Keratinocyte (primary cell): Measurements from ENCODE around the gene SMYD3.
"Not testable (repeated sequence)": the region's sequence is repeated elsewhere in the genome, so short reads cannot be mapped to it uniquely, and the experiment has no call there.

Source experiments
- EZH2 ChIP-seq: IDR thresholded peaks from one replicate; pipeline ENCODE4 v1.6.1; 2012; ENCODE audit warnings: inconsistent platforms, mild to moderate bottlenecking, low read length, moderate library complexity
- TF ChIP-seq, protein P1 (sequence below), 3 experiments: IDR thresholded peaks in 1 of 3; conservative IDR thresholded peaks in 1 of 3; optimal IDR thresholded peaks in 1 of 3; 2 replicates in 2 of 3; 3 replicates in 1 of 3; pipeline versions ENCODE3 to v1.5.1; 2011; ENCODE audit warnings: low read length in 3 of 3, mild to moderate bottlenecking in 3 of 3, moderate library complexity in 2 of 3, control low read depth in 1 of 3, inconsistent platforms in 1 of 3; ENCODE audit not compliant: insufficient read depth in 2 of 3; ENCODE audit errors: extremely low read depth in 1 of 3

GRCh38 chr1:246024118-246024517, 483.0 kb downstream of the SMYD3 start:
- TF ChIP-seq, protein P1, sequence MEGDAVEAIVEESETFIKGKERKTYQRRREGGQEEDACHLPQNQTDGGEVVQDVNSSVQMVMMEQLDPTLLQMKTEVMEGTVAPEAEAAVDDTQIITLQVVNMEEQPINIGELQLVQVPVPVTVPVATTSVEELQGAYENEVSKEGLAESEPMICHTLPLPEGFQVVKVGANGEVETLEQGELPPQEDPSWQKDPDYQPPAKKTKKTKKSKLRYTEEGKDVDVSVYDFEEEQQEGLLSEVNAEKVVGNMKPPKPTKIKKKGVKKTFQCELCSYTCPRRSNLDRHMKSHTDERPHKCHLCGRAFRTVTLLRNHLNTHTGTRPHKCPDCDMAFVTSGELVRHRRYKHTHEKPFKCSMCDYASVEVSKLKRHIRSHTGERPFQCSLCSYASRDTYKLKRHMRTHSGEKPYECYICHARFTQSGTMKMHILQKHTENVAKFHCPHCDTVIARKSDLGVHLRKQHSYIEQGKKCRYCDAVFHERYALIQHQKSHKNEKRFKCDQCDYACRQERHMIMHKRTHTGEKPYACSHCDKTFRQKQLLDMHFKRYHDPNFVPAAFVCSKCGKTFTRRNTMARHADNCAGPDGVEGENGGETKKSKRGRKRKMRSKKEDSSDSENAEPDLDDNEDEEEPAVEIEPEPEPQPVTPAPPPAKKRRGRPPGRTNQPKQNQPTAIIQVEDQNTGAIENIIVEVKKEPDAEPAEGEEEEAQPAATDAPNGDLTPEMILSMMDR (optimal IDR thresholded peaks at IDR 0.05 in 1 of 3, IDR thresholded peaks at IDR 0.05 in 1 of 3, conservative IDR thresholded peaks at IDR 0.05 in 1 of 3; ENCODE audit: extremely low read depth in 1 of 3, insufficient read depth in 2 of 3, low read length in 3 of 3): not testable (repeated sequence)
- not testable (repeated sequence) for TF ChIP-seq EZH2
